ENCODE measurements around the gene ZNF546. TPM values are rescaled to one million over a fixed set of nuclear protein-coding genes. Genes with fewer than 3 reads are reported as not detected.

Gene ZNF546
- total and polyA plus RNA-seq, 10 donors, result 1.4 to 15.1 (median 7.6) TPM

DNA sequence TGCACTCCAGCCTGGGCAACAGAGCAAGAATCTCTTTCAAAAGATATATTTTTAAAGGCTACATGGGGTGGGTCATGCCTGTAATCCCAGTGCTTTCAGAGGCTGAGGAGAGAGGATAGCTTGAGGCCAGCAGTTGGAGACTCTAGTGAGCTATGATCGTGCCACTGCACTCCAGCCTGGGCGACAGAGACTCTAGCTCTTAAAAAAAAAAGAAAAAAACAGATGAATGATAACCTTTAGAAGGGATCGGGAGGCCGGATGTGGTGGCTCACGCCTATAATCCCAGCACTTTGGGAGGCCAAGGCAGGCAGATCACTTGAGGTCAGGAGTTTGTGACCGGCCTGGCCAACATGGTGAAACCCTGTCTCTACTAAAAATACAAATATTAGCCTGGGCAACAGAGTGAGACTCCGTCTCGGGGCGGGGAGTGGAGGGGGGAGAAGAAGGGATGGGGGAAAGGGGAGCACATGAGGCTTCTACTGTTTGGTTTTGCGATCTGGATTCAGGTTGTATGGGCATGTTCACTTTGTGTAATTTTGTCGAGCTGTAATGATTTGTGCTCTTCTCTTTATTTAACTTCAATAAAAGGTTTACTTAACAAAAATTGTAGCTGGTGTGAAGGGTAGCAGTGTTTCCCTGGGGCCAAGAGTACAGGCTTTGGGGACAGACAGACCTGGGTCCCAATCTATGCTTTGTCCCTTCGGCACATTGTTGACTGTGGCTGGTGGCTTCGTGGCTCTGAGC lies 27.0 kb upstream of the ZNF546 start:
- intact Hi-C loops (cut with DNase I; ENCODE audit: low total_unique reads), result loop anchor here (5.0 kb wide), 1 partner anchor 78 kb away; no protein-coding TSS in a partner anchor
- Histone ChIP-seq H3K27me3 (replicated peaks in 1 of 7) (no peaks in the 10 kb centered on the region), H3K4me3 (peak overlapping the region; percentile 55 to 87 (median 74)), H3K27ac (peak overlapping the region; percentile 92 to 96 (median 93)), H3K9me3 (no peaks in the 10 kb centered on the region), H3K4me1 (peaks cover 19 to 48% (median 35%) of the 10 kb centered on the region in 6 donors), H3K36me3 (peaks cover 2 to 30% (median 29%) of the 10 kb centered on the region in 6 donors)
- TF ChIP-seq POLR2A (IDR thresholded peaks at IDR 0.05) (no peak), POLR2AphosphoS5 (IDR thresholded peaks at IDR 0.05) (peak in 2 of 3 donors; percentile 45 to 56)
- 56 to 67% (median 60%) methylated on average over 13 of the region's 13 CpGs for WGBS, 5 donors
- DNase-seq, result peak; percentile 78

DNA sequence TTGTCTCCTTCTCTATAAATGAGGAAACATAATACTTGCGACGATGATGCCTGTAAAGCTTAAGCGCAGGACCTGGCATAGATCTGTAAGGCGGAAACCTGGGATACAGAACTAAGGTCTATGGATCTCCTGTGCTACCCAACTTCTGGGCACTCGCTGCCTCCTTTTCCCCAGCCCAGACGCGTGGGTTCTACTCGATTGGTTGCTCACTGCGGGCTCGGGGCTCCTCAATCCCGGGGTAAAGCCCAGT lies 26.5 kb upstream of the ZNF546 start:
- Histone ChIP-seq H3K36me3 (peaks cover 2 to 35% (median 34%) of the 10 kb centered on the region in 6 donors), H3K4me3 (peak overlapping the region; percentile 55 to 87 (median 74)), H3K27me3 (replicated peaks in 1 of 7) (no peaks in the 10 kb centered on the region), H3K27ac (peak overlapping the region; percentile 92 to 96 (median 93)), H3K9me3 (no peaks in the 10 kb centered on the region), H3K4me1 (peaks cover 19 to 48% (median 35%) of the 10 kb centered on the region in 6 donors)
- DNase-seq, result no peak
- 4 to 13% (median 4%) methylated on average over 9 to 11 of the region's 11 CpGs for WGBS, 5 donors
- TF ChIP-seq POLR2AphosphoS5 (IDR thresholded peaks at IDR 0.05), result no peak
- TF ChIP-seq POLR2A (IDR thresholded peaks at IDR 0.05), result no peak
- TF ChIP-seq, protein P1, sequence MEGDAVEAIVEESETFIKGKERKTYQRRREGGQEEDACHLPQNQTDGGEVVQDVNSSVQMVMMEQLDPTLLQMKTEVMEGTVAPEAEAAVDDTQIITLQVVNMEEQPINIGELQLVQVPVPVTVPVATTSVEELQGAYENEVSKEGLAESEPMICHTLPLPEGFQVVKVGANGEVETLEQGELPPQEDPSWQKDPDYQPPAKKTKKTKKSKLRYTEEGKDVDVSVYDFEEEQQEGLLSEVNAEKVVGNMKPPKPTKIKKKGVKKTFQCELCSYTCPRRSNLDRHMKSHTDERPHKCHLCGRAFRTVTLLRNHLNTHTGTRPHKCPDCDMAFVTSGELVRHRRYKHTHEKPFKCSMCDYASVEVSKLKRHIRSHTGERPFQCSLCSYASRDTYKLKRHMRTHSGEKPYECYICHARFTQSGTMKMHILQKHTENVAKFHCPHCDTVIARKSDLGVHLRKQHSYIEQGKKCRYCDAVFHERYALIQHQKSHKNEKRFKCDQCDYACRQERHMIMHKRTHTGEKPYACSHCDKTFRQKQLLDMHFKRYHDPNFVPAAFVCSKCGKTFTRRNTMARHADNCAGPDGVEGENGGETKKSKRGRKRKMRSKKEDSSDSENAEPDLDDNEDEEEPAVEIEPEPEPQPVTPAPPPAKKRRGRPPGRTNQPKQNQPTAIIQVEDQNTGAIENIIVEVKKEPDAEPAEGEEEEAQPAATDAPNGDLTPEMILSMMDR (IDR thresholded peaks at IDR 0.05 in 8 of 11, conservative IDR thresholded peaks at IDR 0.05 in 3 of 11), result no peak
- intact Hi-C loops (cut with DNase I; ENCODE audit: low total_unique reads), result loop anchor here (5.0 kb wide), 1 partner anchor 78 kb away; no protein-coding TSS in a partner anchor

DNA sequence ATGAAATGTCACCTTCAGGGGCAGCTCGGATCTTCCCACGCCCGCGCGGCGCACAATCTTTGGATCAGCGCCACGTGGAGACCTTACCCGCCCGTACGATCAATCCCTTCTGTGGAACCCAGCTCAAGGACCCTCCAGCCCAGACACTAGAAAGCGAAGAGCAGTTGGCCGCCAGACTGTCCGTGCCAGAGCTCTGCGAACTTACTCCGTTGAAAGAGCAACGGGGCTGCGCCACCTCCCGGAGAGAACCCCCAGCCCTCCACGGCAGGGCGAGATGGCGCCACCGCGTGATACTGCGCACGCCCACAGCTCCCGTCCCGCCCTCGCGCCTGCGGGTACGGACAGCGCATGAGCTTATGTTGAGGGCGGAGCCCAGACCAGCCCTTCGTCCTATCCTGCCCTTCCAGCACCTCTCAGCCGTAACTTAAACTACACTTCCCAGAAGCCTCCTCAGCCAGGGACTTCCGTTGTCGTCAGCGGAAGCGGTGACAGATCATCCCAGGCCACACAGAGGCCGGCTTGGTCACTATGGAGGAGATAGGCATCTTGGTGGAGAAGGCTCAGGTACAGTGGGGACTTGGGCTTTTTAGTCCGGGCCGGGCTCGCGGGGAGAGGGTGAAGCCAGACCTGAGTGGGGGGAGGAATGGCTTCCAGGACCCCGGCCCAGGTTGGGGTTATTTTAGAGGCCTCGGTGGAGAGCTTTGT lies 26.0 kb upstream of the ZNF546 start, which contains the start of gene PSMC4:
Gene PSMC4, plus strand, starts transcription at position 491 of the 705 bp plus-strand sequence. Its CDS starts 38 bp downstream, at position 529.
- intact Hi-C loops (cut with DNase I; ENCODE audit: low total_unique reads), result loop anchor here (5.0 kb wide), 1 partner anchor 79 kb away; no protein-coding TSS in a partner anchor
- Histone ChIP-seq H3K4me3 (peak within 1 kb of the TSS; percentile 60 to 87 (median 74)), H3K27ac (peak within 1 kb of the TSS; percentile 92 to 96 (median 93)), H3K9me3 (no peaks in the 10 kb centered on the region), H3K27me3 (replicated peaks in 1 of 7) (no peaks in the 10 kb centered on the region), H3K4me1 (peaks cover 19 to 48% (median 35%) of the 10 kb centered on the region in 6 donors), H3K36me3 (peaks cover 2 to 40% (median 39%) of the 10 kb centered on the region in 6 donors)
- 0% methylated on average over 12 to 47 of the region's 47 CpGs for WGBS, 5 donors
- DNase-seq, result peak; percentile 100
- TF ChIP-seq POLR2A (IDR thresholded peaks at IDR 0.05), result peak; percentile 17 to 69 (median 18)
- TF ChIP-seq POLR2AphosphoS5 (IDR thresholded peaks at IDR 0.05), result peak; percentile 97 to 99 (median 98)
- TF ChIP-seq, protein P1 (IDR thresholded peaks at IDR 0.05 in 8 of 11, conservative IDR thresholded peaks at IDR 0.05 in 3 of 11), result peak; percentile 91 to 99 (median 97)

DNA sequence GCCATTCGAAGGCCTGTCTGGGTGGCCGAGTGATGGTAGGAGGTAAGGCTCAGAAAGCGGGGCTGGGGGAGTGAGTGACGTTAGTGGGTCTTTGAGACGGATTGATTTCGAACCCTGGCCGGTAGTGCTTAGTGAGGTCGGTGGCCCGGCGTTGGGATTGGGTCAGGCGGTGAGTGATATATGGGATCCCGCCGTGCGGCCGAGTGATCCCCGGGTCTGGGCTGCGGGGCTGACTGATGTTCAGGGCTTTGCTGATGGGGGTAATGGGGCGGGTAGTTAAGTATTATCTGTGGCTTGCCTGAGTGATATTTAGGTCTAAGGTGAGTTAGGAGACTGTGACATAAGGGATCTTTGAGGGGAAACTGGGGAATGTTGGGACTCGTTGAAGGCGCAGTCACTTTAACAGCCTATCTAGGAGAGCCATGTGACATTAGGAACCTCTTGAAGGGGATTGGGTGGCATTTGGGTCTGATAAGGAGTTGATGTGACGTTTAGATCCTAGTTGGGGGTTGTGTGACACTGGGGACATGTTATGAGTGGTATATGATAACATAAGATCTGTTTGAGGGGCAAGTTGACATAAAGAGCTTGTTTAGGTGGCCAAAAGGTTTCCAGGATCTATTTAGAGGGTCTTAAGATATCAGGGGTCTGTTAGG lies 25.4 kb upstream of the ZNF546 start:
- H3K27me3 ChIP-seq (replicated peaks in 1 of 7), result no peaks in the 10 kb centered on the region
- H3K27ac ChIP-seq, result peak overlapping the region; percentile 77 to 96 (median 93)
- H3K4me1 ChIP-seq, result peaks cover 19 to 48% (median 35%) of the 10 kb centered on the region in 6 donors
- no peaks in the 10 kb centered on the region for H3K9me3 ChIP-seq
- intact Hi-C loops (cut with DNase I; ENCODE audit: low total_unique reads), result loop anchor here (5.0 kb wide), 1 partner anchor 79 kb away; no protein-coding TSS in a partner anchor
- peaks cover 2 to 47% (median 41%) of the 10 kb centered on the region in 6 donors for H3K36me3 ChIP-seq
- peak overlapping the region; percentile 60 to 87 (median 74) for H3K4me3 ChIP-seq
- no peak for DNase-seq
- TF ChIP-seq POLR2AphosphoS5 (IDR thresholded peaks at IDR 0.05), result no peak
- TF ChIP-seq POLR2A (IDR thresholded peaks at IDR 0.05), result no peak
- TF ChIP-seq, protein P1 (IDR thresholded peaks at IDR 0.05 in 8 of 11, conservative IDR thresholded peaks at IDR 0.05 in 3 of 11), result no peak
- WGBS, 5 donors, result 3 to 5% (median 5%) methylated on average over 12 to 21 of the region's 21 CpGs
